Measurements from ENCODE around the gene TTLL11.

DNA sequence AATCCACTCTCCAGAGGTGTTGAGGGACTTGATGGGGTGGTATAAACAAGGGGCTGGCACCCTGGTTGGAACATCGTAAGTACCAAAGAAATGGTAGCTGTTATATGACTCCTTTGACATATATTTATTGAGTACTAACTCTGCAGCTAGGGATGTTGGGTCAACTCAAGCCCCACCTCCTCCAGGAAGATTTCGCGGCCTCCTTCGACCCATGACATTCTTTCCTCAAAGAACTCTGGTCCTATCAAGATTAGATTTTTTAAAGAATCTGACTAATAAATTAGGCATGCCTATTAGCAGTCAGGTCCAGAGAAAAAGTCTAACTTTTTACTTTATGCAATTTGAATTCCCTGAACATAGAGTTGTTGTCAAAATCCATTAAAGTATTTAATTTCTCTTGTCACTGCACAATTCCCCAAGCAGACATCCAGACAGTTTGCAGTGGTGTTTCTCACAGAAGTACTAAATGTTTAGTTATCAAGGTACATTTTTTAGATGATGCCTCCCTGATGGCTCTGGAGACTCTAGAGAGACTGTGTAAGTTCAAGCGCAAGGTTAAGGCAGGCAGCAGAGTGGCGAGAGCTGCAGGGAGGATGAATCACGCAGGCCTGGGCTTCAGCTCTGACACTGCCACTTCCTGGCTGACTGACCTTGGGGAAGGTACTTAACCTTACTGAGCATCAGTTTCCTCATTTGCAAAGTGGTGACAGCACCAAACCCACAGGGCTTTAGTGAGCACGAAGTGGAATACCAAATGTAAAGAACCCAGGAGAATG is 209.6 kb downstream of the TTLL11 start:
- no peak for TF ChIP-seq POLR2A (IDR thresholded peaks at IDR 0.05; ENCODE audit: control extremely low read depth in 1 of 2, low read depth in 2 of 2, low read length in 2 of 2)
- TF ChIP-seq YY1 (IDR thresholded peaks at IDR 0.05; ENCODE audit: low read depth, low read length) = no peak
- no peak for TF ChIP-seq FOSL1 (IDR thresholded peaks at IDR 0.05; ENCODE audit: insufficient read depth, low read depth, low read length)
- TF ChIP-seq SP4 (IDR thresholded peaks at IDR 0.05; ENCODE audit: low read length) = no peak

Data from H1 (cell line).